Fibroblast of skin of right biceps (primary cell): ENCODE results near the gene TACR3.
A peak's percentile ranks its signal among the peaks of the same experiment; 100 is the strongest.
"Not testable (repeated sequence)": the region's sequence is repeated elsewhere in the genome, so short reads cannot be mapped to it uniquely, and the experiment has no call there.

ENCODE experiments used
- DNase-seq: peaks from one replicate; pipeline ENCODE4 v3.0.0-alpha.2; 2013

The TACR3 gene

GRCh38 chr4:103719830-103720207 lies at the start of gene TACR3:
Gene TACR3, minus strand, starts transcription at chr4:103719985. Its CDS starts 310 bp downstream, at chr4:103719675.
- DNase-seq = peak; percentile 6

GRCh38 chr4:103757631-103758030 lies 37.8 kb upstream of the TACR3 start:
- no peak for DNase-seq

DNA sequence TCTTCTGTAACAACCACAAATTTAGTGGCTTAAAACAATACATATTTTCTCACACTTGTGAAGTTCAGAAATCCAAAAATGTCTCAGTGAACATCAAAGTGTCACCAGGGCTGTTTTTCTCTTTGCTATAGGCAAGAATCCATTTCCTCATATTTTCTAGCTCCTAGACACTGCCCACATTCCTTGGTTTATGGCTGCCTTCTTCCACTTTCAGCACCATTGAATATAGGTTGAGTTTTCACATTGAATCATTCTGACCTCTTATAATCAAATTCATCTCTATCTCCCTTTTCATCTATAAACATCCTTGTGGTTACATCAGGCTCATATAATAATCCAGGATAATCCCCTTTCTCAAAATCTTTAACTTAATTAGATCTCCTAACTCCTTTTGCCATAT lies 37.0 kb upstream of the TACR3 start:
- DNase-seq = no peak

GRCh38 chr4:103754844-103755243 lies 35.1 kb upstream of the TACR3 start:
- peak; percentile 33 for DNase-seq

DNA sequence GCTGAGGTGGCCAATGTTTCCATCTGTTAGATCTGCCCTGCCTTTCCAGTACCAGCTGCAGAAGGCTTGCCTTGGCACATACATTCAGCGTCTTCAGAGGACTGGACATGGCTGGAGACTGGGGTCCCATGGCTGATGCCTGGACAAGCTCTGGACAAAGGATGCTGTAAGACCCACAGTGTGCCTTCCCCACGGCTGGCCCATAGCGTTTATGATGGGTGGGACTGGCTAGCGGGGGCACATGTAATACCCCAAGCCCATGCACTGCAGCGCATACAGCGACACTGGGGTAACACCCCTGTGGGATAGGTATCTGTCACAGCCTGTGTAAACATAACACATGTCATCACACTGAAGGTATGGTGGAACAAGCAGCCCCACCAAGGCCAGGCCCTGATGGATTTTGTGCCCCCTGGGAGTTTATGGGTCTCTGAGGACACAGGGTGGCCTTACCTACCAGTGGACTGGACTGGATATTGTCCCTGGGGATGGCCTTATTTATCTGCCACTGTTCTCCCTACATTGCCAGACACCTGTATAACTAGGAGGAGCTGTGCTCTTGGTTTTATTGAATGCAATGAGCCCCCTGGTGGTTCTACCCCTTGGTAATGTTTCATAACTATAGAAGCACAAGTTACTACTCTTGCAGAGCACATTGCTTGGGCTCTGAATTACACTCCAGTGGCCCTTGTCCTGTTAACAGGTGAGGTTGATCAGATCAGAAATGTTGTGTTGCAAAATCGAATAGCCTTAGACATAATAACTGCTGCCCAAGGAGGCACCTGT lies 34.3 kb upstream of the TACR3 start:
- no peak for DNase-seq

GRCh38 chr4:103723150-103723549 lies 3.4 kb upstream of the TACR3 start:
- DNase-seq = not testable (repeated sequence)

GRCh38 chr4:103721251-103721650 lies 1.5 kb upstream of the TACR3 start:
- DNase-seq = no peak

DNA sequence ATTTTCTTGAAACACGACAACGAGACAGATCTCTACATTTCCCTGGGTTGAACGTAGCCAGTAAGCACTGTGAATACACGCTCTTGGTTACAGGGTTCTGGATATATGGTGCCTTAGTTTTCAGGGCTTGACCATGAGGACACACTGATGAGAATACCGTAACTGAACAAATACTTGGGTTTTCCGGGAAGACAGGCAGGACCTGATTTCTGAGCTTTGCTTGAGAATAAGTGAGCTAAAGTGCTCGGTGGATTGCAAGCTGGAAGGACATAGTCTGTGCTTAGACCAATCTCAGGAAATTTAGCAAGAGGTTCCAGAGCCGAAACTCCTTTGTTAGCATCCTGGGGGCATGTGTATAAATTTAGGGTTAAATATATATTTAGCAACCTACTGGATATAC lies 876 bp upstream of the TACR3 start:
- DNase-seq = no peak

DNA sequence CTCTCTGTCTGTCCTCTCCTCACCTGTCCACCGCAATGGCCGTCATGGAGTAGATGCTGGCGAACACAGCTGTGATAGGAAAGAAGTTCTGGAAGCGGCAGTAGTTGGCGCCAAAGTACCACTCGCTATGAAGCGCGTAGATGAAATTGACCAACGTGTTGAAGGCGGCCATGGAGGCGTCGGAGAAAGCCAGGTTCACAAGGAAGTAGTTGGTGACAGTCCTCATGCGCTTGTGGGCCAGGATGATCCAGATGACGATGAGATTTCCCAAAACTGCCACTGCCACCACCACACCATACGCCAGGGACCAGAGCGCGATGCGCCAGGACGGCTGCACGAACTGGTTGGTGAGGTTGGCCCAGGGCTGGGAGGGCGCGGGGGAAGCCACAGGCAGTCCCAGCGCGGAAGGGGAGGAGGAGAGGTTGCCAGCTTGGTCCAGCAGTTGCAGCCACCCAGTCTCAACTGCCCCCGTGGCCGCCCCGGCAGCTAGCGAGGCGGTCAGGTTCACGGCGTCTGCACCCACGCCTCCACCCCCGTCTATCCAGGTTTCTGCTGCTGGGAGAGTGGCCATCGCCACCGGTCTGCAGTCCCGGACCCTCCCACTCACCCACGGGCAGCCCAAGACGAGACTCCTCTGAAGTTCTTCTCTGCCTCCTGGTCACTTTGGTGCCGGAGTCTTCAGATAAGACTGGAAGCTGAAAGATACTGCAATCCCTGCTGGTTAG lies 518 bp downstream of the TACR3 start:
- peak; percentile 23 for DNase-seq

- no peak for DNase-seq
These were observed 27.2 kb downstream of the TACR3 start for GRCh38 chr4:103692615-103693014.

DNA sequence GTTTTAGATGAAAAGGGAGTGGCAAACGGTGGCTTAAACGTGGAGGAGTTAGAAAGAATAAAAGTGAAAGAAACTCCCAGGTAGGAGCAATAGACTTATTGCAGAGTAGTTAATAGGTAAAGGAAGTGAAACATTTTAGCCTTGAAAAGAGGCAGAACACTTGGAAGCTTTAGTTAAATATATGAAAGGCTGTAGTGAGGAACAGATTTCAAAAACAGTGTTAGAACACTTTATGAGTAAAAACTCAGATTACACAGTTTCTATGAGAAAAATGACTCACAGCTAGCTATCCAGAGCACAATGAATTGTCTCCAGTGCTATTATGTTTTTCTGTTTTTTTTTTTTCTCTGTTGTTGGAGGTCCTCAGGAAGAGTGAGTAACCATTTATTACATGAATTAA lies 45.8 kb downstream of the TACR3 start:
- DNase-seq = no peak

- not testable (repeated sequence) for DNase-seq
These were observed 53.0 kb downstream of the TACR3 start for GRCh38 chr4:103666764-103667163.

- DNase-seq = no peak
These were observed 55.2 kb downstream of the TACR3 start for GRCh38 chr4:103664436-103665075.

GRCh38 chr4:103648541-103648940 lies 71.2 kb downstream of the TACR3 start:
- no peak for DNase-seq

GRCh38 chr4:103645991-103646390 lies 73.8 kb downstream of the TACR3 start:
- DNase-seq = no peak

DNA sequence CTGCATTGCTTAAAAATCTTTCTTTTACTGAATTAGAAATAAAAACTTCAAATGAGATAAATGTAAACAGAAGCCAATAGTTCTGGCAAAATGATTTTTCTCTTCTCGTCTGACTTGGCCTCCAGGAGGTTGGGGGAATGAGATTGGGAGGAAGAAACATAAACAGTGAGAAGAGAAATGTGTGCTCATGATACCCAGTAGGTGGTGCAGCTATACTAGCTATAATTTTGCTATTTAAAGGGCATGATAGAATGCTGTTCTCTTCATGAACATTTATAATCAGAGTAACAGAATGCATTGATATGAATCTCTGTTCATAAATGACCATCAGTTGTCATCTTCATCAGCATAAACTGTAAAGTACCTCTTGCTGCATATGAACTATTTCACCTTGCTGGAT lies 85.5 kb downstream of the TACR3 start:
- DNase-seq = no peak

- no peak for DNase-seq
These were observed 93.5 kb downstream of the TACR3 start for GRCh38 chr4:103626296-103626695.

DNA sequence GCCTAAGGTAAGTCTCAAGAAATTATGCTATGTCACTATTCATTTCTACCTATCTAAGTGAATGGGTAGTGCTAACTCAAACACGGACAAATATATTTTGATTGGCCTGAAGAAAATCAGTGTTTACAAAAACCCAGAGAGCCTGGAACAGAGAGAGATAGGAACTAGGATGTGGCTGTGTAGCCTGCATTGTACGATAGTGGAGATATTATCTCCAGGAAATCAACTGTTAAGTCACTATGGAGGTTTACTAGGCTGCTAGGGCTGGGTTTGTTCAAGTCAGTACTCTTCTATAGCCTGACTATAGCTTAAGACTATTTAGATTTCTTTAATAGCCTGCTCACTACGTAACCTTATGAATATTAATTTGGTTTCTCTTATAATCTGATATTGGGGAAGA lies 127.9 kb downstream of the TACR3 start:
- no peak for DNase-seq

DNA sequence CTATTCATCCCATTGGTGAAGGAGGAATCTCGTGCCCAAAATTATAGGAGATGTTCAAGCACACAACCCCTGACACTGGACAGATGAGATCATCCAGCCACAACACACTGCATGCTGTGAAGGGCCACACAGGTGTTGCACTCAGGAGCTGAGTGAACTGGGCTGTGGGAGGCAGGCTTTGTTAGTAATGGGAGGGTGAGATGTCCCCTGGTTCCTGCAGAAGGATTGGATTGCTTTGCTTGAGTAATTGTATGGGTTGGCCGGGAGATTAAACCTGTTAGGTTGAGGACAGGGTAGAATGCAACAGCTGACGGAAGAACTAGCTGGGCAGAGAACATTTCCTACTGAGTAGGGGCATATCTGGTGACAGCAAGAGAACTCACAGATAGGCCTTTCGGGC lies 152.2 kb downstream of the TACR3 start:
- no peak for DNase-seq

GRCh38 chr4:103559178-103559577 lies 160.6 kb downstream of the TACR3 start:
- not testable (repeated sequence) for DNase-seq
